Measurements from ENCODE around the gene DDO.

Gene DDO

DNA sequence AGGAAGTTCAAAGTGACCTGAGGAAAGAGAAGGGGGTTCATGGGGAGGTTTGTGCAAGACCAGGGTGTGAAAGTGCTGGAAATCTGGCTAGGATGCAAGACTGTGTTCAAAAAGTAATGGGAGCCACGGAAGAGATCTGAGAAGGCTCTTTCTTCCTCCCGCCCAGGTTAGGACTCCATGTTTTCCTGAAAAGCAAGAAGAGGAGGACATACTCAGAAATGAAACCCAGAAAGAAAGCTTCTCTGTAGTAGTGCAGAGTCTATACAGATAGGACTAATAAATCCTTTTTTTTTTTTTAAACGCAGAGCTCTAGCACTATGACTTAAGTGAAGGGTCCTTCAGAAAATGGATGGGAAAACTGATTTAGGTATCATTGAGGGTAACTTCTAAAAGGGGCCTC is 3.2 kb upstream of the DDO start:
- DNase-seq: no peak

DNA sequence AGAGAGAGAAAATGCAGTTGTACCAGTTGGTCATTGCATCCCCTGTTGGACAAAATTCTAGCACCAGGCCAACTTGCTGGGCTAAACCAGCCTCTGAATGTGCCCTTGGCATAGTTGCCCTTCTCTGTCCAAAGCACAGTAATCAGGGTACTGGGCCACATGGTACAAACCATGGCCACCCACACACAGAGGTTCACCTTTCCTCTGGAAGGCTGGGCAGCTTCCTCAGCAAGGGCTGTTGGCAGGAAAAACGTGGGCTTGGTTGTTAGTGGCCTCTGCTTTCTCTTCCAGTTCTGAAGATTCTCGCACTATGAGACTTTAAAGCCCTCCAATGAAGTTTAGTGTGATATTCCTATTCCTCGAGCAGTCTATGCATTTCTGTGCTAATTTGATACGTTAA is 706 bp downstream of the DDO start:
- DNase-seq: no peak

DNA sequence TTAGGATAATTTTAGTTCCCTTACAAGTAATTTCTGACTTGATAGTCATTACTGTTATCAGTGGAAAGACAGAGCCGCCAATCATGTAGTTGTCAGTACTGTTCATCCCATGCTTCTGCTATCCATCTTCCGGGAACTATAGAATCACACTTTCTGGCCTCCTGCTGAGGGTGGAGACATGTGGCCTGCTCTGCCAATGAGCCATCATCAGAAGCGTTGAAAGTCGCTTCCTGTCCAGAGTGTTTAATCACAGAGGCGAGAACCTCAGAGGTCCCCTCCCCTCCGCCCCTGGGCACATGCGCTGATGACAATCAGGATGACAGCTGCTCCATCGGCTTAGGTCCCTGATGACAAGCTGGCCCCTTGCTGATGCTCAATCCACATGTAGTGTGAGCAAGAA is 3.0 kb downstream of the DDO start:
- no peak for DNase-seq

GRCh38 chr6:110410511-110410910 is 4.9 kb downstream of the DDO start:
- DNase-seq: no peak

GRCh38 chr6:110409794-110410193 is 5.6 kb downstream of the DDO start:
- no peak for DNase-seq

GRCh38 chr6:110408901-110409300 is 6.5 kb downstream of the DDO start:
- no peak for DNase-seq

GRCh38 chr6:110404607-110405006 is 10.8 kb downstream of the DDO start:
- DNase-seq: no peak

- DNase-seq: no peak
Measured at GRCh38 chr6:110401585-110402176, 13.7 kb downstream of the DDO start.

GRCh38 chr6:110400208-110400607 is 15.2 kb downstream of the DDO start:
- DNase-seq: no peak

GRCh38 chr6:110399219-110400071 is 15.9 kb downstream of the DDO start:
- DNase-seq: no peak

GRCh38 chr6:110398778-110399177 is 16.6 kb downstream of the DDO start:
- DNase-seq: no peak

DNA sequence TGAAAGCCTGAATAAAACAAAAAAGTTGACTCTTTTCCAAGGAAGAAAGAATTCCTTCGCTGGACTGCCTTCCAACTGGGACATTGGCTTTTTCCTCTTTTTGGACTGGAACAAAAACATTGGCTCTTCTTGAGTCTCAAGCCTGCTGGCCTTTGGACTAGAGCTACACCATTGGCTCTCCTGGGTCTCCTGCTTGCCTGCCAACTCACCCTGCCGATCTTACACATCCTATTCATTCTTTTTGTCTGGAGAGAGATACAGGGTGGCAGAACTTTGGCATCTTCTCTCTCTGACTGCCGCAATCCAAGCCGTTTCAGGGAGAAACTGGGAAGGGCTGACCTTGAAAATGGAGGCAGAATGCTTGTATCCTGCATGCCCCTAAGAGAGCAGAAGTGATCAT is 20.2 kb downstream of the DDO start:
- DNase-seq: no peak

DNA sequence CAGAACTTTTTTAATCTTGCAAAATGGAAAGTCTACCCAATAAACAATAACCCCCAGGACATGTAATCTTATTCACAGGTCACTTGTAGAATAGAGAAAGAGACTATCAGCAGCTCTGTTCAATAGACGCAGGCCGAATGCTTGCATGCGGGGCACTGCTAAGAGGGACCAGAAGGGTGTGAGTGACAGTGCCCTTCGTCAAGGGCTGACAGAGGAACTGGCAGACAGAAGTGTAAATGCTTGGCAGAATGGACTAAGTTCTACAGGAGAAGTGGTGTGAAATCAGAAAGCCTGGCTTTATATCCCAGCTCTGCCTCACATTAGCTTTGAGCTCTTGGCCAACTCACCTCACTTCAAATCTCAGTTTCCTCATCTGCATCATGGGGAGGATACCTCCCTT is 21.0 kb downstream of the DDO start:
- no peak for DNase-seq

DNA sequence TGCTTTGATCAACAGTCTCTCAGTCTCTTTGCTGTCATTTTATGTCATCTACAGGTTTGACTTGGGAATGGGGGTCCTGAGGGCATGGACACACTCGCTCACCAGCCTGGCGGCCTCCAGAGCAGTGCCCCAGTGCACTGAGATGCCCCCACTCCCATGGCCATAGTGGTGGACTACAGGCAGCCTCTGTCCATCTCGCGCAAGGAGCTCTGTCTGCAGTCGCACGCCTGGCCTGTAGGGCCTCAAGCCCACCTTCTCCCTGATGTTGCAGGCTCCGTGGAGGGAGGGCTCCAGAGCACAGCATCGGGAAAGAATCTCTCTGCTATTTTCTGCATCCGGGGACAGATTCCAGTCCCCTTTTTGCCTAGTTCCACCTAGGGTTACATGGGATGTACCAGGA is 22.6 kb downstream of the DDO start:
- DNase-seq: no peak

DNA sequence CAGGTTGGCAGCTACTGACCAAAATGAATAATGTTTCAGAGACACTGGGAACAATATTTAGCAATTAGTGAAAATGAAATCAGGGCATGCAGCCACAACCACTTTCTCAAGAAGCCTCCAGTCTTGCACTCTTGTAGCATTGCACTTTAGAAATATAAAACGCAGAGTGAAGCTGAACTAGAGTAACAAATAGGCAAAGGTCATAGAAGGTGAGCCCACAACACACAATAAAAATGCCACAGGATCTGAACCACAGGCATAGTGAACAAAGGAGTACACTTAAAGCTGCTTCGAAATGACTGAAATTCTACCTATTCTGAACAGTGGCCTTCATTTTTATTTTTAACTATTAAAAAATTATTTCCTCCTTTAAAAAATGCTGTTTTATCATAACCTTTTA is 25.0 kb downstream of the DDO start:
- no peak for DNase-seq

- no peak for DNase-seq
Measured at GRCh38 chr6:110389689-110390382, 25.5 kb downstream of the DDO start.

DNA sequence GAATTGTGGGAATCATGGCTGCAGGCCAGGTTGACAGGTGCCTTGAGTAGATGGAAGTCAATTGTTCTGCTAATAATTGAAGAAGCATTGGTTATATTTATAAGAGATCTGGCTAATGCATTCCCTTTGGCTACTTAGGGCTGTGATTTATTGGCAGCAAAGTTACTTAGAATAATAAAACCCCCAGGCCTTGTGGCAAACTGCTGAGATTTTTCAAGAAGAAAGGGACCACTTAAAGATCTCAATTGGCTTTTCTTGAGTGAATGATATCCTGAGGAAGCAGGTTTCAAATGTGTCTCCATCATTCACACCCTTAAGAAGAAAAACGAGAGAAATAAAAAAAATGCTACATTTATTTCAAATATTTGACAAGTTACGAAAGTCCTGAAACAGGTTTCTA is 27.4 kb downstream of the DDO start:
- no peak for DNase-seq

DNA sequence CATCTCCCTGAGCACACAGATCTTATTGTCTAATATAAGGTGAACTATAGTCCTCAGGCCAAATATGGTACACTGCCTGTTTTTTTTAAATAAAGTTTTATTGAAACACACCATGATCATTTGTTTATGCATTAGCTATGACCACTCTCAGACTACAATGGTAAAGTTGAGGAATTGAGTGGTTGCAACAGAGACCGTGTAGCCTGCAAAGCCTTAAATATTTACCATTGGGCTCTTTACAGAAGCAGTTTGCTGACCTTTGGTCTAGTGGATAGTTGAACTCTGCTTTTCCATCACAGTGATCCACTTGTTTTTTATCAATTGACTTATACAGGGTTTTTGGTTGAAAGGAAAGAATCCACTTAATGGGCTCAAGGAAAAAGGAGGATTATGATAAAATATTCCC is 29.9 kb downstream of the DDO start:
- no peak for DNase-seq

GRCh38 chr6:110378552-110378951 is 36.8 kb downstream of the DDO start:
- no peak for DNase-seq

- no peak for DNase-seq
Measured at GRCh38 chr6:110369066-110369465, 46.3 kb downstream of the DDO start.

GRCh38 chr6:110368284-110368683 is 47.1 kb downstream of the DDO start:
- DNase-seq: no peak

DNA sequence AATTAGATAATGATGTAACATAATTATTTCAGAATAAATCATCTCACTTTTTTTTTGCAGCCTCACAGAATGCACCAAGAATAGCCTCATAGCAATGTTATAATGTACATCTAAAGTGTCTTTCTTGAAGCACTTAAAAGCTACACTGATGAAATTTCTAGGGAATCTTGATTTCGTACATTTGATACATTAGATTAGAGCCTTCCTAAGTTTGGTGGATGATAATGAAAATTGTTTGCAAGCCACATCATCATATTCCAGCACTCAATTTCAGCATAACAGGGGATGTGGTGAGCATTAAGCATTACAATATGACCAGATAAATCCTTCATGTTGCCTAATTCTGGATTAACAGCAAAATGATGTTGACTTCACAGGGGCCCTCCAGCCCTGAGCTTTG is 47.5 kb downstream of the DDO start:
- no peak for DNase-seq

DNA sequence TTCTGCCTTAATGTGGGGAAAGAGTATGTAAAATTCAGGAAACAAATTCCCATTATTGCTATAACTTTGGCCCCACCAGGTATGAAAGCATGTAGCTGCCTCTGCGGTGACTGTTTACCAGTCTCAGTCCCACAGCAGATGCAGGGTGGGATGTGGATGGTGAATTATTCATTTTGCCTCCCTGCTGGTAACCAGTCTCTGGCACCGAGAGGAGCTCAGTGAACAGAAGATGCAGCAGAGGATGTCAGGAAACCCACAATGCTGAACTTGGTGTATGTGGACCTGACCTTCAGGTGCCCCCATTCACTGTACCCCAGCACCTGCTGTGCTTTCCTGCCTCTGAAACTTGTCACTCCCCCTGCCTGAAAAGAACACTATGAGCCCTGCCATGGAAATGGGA is 48.4 kb downstream of the DDO start:
- DNase-seq: no peak

DNA sequence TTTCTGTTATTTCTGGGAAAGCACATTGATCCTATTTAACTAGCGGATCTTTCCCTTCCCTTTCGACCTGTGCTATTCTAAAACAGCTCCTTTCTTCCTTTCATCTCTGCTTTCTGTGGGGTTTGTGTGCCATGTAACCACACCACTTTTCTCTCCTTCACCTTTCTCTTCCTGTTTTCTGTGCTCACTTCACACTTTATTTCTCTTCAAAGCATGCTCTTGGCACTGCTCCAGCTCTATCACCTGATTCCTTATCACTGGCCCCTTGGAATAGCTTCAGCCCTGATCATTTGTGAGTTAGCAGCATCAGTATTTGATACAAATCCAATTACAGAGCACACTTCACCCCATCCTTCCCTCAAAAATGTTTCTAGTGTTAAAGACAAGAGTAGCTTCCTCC is 49.1 kb downstream of the DDO start:
- DNase-seq: no peak

Measured in activated effector memory CD4-positive, alpha-beta T cell treated with anti-CD3 and anti-CD28 coated beads, Interleukin-2, amount 50 U/mL, for 16 hours (primary cell).